HL-60/S4 (cell line): ENCODE results near the gene CHRM5.

ENCODE experiments used
- in situ Hi-C: fragments of 300-500 bp; cut with MboI; formaldehyde crosslinking; loops from 2 replicates; pipeline ENCODE4 v1.14.3; 2022; ENCODE audit warnings: low sequenced_read_pairs

Gene CHRM5

DNA sequence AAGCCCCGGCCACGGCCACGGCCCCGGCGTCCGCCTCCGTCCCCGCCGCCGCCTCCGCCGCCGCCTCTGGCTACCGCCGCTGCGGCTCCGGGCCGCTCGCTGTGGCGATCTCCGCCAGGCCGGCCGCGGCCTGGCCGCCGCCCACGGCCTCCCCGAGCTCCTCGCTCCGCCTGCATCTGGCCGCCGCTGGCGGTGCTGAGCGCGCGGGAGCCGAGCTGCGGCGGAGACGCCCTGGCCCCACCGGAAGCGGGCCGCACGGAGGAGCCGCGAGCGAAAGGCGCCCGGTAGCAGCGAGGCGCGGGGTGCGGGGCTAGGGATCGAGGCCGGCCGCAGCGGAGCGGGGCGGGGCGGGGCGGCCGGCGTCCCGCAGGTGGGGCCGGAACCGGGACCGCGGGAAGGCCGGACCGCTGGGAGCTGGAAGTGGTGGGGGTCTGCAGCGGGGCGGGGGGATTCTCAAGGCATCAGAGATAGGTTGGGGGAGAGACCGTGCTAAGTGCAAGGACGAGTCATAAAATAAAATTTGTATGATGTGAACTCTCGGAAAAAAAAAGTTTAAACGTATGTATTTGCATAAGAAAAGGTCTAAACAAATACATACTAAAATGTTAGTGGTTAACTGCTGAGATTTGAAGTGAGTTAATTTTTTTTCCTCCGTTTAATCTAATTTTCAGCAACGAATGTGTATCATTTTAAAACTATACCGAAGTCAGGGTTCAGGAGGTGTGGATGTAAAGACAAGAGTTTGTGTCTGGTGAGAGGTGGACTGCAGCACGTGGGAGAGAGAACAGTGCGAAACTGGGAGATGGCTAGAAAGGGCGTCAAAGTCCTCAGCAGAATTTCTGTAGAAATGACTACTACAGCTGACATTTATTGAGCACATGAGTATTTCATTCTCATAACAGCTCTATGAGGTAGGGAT, 70.8 kb downstream of the CHRM5 start, which contains the start of gene AVEN:
Gene AVEN (minus strand): TSS at position 334 of the 919 bp plus-strand sequence. CDS start 158 bp downstream, at position 176.
- in situ Hi-C loops = no loop called here

GRCh38 chr15:34039790-34040113, 71.5 kb downstream of the CHRM5 start:
- in situ Hi-C loops = no loop called here

DNA sequence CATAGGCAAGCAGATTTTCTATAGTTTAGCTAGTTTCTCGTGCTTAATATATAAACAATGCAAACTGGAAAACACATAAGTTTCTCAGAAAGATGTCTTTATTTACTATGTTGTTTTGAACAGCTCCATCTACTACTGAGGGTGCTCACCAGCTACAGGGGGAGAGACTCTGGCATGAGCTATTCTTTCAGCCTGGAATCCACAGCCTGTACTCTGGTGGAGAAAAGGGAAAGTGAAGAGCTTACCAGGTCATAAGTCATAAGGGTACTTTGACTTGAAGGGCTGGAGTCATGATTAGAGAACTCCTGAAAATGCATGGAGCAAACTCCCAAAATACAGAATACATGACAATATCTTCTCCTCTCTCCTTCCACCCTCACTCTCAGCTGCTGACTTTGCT, 75.1 kb downstream of the CHRM5 start:
- in situ Hi-C loops = no loop called here

DNA sequence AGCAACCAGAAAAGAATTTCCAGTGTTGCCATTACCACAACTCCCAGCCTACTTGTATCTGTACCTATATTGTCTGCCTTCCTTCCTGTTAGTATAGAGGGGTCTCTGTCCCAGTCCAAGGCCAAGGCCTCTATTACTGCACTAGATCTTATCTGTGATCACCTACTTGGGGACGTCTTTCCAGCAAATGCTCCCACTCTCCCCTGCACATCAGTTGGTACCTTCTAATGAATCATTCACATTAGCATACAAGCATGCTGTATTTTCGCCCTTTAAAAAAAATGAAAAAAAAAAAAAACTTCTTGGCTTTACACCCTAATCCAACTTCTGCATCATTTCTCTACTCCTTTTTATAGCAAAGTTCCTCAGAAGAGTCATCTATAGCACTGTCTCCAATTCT, 75.5 kb downstream of the CHRM5 start:
- in situ Hi-C loops = no loop called here

DNA sequence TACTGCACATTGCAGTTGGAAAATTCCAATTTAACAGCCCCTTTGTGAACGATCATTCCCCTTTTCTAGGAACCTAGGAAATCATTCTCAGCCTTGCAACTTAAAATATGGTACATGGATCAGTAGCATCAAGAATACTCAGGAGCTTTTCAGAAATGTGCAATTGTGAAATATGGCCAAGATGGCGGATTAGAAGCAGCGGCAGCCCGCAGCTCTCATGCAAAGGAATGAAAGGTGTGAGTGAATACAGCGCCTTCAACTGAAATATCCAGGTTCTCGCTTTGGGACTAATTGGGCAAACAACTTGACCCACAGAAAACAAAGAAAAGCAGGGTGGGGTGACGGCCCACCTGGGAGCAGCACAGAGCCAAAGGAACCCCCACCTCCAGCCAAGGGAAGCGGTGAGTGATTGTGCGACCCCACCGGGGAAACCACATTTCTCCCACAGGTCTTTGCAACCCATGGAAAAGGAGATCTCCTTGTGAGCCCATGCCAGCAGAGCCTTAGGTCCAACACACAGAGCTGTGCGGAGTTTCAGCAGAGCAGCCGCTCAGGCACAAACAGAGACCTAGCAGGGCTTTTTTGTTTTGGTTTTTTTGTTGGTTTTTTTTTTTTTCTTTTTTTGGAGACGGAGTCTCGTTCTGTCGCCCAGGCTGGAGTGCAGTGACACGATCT, 78.3 kb downstream of the CHRM5 start:
- in situ Hi-C loops = no loop called here

DNA sequence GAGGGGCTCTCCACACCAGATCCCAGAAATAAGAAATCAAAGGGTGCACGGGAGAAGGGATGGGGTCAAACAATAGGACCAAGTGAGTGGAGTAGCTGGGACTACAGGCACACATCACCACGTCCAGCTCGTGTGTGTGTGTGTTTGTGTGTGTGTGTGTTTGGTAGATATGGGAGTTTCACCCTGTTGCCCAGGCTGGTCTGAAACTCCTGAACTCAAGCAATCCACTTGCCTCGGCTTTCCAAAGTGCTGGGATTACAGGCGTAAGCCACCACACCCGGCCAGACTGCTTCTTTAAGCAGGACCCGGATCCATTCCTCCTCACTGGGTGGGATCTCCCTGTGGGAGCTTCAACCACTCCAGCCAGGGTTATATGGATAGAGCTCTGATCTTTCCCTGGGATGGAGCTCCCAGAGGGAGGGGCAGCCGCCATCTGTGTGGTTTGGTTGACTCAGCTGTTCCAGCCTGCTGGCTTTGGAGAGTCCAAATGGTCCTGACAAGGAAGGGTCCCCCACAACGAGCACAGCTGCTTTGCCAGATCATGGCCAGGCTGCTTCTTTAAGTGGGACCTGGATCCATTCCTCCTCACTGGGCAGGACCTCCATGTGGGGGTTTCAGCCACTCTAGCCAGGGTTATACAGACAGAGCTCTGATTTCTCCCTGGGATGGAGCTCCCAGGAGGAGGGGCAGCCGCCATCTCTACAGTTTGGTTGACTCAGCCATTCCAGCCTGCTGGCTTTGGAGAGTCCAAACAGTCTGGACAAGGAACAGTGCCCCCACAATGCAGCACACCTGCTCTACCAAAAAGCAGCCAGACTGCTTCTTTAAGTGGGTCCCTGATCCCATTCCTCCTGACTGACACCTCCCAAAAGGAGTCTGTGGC, 79.8 kb downstream of the CHRM5 start:
- in situ Hi-C loops = no loop called here

- in situ Hi-C loops = no loop called here
These were observed 80.8 kb downstream of the CHRM5 start for GRCh38 chr15:34049112-34049511.

- in situ Hi-C loops = loop anchor here (25.0 kb wide), 3 partner anchors 412 to 862 kb away; partner anchors contain the start of gene GOLGA8B
These were observed 82.1 kb downstream of the CHRM5 start for GRCh38 chr15:34050385-34050784.

DNA sequence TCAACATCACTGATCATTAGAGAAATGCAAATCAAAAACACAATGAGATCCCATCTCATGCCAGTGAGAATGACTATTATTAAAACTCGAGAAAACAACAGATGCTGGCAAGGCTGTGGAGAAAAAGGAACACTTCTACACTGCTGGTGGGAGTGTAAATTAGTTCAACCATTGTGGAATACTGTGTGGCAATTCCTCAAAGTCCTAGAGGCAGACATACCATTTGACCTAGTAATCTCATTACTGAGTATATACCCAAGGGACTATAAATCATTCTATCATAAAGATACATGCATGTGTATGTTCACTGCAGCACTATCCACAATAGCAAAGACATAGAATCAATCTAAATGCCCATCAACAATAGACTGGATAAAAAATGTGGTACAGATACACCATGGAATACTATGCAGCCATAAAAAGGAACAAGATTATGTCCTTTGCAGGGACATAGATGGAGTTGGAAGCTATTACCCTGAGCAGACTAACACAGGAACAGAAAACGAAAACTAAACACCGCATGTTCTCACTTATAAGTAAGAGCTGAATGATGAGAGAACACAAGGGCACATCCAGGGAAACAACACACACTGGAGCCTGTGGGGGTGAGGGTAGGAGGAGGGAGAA, 85.9 kb downstream of the CHRM5 start:
- in situ Hi-C loops = loop anchor here (25.0 kb wide), 3 partner anchors 408 to 858 kb away; partner anchors contain the start of gene GOLGA8B

DNA sequence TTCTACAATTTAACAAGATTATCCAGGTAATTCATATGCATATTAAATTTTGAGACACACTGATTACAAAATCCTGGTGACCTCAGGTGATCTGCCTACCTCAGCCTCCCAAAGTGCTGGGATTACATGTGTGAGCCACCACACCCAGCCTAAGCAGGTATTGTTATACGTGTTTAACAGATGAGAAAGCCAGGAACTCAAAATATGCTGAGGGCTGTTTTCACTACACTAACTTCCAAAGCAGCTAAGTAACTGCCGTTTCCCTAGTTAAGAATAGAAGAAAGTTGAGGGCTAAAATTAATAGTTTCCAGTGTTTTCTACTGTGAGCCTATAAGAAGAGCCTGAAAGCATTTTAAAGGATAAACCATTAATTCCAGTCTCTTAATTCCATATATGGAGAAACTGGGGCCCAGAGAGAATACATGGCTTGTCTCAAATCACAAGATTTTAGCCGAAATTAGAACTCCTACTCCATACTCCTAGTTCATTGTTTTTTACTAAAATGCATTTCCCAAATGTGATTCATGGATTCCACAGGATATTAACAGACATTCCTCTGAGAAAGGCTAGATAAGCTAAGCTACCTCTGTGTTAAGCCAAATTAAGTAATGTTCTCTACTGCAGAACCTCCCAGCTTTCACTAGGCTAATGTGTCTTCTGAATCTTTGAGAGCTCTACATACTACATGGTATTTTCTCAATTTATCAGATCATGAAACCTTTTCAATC, 87.7 kb downstream of the CHRM5 start:
- in situ Hi-C loops = loop anchor here (25.0 kb wide), 3 partner anchors 406 to 856 kb away; partner anchors contain the start of gene GOLGA8B

- in situ Hi-C loops = loop anchor here (25.0 kb wide), 3 partner anchors 405 to 855 kb away; partner anchors contain the start of gene GOLGA8B
These were observed 88.6 kb downstream of the CHRM5 start for GRCh38 chr15:34056911-34057310.

DNA sequence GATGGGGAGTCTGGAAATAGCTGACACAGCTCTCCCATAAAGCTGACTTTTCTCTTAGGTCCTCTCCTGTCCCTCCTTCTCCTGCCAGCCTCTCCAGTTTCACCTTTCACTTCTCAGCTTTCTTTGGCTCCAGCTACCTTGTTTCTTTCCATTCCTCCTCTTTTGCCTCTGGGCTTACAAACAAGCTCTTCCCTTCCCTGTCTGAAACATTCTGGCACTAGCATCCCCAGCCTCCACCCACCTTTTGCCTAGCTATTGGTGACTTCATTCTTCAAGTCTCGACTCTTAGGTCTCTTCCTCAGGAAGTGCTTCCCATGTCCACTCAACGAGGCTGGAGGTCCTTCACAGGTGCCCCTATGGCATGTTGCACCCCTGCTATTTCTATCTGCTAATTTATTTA, 91.2 kb downstream of the CHRM5 start:
- in situ Hi-C loops = loop anchor here (25.0 kb wide), 3 partner anchors 403 to 853 kb away; partner anchors contain the start of gene GOLGA8B

DNA sequence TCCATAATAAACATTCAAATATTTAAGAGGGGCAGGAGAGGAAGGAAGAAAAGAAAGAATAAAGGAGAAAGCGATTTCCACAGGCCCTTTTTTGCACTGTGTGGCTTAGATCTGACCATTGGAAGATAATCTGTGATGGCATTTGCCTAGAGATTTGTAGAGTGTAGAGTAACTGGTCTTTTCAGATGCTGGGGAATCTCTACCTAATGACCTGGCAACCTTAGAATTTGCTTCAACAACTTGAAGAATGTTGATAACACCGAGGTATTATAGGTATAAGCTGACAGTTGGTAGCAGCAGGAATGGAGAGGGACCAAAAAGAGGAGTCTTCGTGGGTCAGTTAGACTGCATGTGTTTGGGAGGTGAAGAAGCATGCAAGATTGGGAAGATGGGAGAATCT, 91.6 kb downstream of the CHRM5 start:
- in situ Hi-C loops = loop anchor here (10.0 to 25.0 kb wide), 4 partner anchors 155 to 852 kb away; partner anchors contain the start of genes GOLGA8B and KATNBL1

GRCh38 chr15:34064438-34064837, 96.1 kb downstream of the CHRM5 start:
- in situ Hi-C loops = loop anchor here (10.0 to 25.0 kb wide), 4 partner anchors 150 to 848 kb away; partner anchors contain the start of genes GOLGA8B and KATNBL1

GRCh38 chr15:34065261-34065660, 97.0 kb downstream of the CHRM5 start:
- in situ Hi-C loops = loop anchor here (10.0 to 25.0 kb wide), 4 partner anchors 150 to 847 kb away; partner anchors contain the start of genes GOLGA8B and KATNBL1

DNA sequence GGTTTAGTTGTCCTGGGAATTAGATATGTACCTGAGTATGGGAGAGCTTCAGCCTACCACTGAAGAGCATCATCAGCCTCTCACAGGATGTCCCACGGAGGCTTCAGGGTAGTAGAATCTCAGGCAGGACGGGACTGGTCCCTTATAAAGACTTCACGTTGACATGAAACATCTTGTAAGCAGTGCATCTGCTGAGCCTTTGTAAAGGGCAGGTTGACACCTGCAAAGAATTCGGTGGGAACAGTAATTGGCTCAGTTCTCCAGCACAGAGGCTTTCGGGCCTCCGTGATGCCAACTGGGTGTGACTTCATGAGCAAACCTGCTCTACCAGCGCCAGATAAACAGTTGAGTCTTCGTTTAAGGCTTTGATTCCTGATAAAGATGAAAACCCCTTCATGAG, 97.6 kb downstream of the CHRM5 start:
- in situ Hi-C loops = loop anchor here (10.0 to 25.0 kb wide), 4 partner anchors 149 to 846 kb away; partner anchors contain the start of genes GOLGA8B and KATNBL1

- in situ Hi-C loops = loop anchor here (25.0 kb wide), 3 partner anchors 392 to 842 kb away; partner anchors contain the start of gene GOLGA8B
These were observed 101.7 kb downstream of the CHRM5 start for GRCh38 chr15:34070003-34070402.

DNA sequence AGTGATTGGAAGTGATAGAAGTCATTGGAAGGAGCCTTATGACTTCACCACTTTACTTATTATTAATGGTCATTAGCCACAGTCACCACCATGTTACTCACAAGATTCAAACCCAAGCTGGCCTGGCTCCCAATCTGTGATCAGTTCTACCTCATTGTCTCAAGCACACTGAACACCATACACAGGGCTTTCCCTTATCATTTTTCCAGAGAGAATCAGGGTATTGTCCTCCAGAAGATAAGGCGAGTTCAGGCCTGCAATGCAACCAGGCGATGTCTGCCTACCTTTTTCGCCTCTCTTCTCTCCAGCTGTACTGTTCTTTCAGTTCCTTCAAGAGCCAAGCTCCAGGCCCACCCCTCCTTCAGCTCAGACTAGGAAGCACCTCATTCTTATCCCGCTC, 108.5 kb downstream of the CHRM5 start:
- in situ Hi-C loops = no loop called here

GRCh38 chr15:34078900-34079299, 110.6 kb downstream of the CHRM5 start:
- in situ Hi-C loops = no loop called here
